Fibroblast of skin of left quadriceps (primary cell): ENCODE data around the gene CAPN15.

Experiments used
- DNase-seq, 2 experiments: peaks; one replicate each; pipeline ENCODE4 v3.0.0-alpha.2; 2013; ENCODE audit warnings: low read depth in 2 of 2

The CAPN15 gene

GRCh38 chr16:577796-578195 lies 50.3 kb downstream of the CAPN15 start:
- no peak for DNase-seq

DNA sequence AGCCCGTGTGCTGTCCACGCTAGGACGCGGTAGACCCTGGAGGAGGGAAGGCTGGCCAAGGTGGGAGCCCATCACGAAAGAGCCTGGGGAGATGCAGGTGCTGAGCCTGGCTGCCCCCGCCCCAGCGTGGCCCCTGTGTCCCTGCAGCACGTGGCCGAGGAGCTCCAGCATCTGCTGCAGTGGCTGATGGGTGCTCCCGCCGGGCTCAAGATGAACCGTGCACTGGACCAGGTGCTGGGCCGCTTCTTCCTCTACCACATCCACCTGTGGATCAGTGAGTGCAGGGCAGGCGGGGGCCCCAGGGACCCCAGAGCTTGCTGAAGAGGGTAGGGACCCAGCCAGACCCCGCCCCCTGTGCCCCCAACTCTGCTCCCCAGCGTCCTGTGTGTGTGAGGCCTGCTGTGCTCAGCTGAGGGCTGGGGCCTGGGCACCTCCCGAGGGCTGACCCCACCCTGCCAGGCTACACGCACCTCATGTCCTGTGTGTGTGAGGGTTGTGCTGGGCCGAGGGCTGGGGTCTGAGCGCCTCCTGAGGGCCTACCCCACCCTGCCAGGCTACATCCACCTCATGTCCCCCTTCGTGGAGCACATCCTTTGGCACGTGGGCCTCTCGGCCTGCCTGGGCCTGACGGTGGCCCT lies 50.8 kb downstream of the CAPN15 start:
- no peak for DNase-seq

GRCh38 chr16:578870-579405 lies 51.4 kb downstream of the CAPN15 start:
- DNase-seq: peak in 1 of 2 experiments; percentile 35

DNA sequence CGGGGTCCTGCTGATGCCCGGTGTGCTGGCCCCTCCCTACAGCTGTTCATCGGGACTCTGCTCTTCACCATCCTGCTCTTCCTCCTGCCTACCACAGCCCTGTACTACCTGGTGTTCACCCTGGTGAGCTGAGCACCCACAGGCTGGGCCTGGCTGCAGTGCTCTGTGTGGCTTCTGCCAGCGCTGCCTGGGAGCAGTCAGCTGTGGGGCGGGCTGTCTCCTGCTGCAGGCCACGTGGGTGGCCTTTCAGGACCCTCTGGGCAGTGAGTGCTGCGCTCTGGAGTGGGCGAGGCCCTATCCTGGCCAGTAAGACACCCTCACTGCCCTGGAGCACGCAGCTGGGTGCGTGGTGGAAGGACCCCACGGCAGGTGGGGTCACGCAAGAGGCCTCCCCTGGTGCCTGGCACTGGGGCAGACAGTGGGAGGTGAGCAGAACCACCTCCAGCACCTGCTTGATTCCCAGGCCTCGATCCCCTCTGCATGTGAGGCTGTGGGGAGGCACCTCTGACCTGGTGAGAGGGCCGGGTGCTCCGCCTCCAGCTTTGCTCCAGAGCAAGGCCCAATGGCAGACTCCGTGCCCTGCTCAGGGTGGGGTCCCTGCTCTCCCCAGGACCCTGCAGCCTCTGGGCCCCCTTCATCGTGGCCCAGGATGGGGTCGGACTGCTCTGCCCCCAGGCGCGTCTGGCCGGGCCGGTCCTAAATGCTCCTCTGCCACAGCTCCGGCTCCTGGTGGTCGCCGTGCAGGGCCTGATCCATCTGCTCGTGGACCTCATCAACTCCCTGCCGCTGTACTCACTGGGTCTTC lies 52.8 kb downstream of the CAPN15 start:
- no peak for DNase-seq

GRCh38 chr16:580946-581498 lies 53.5 kb downstream of the CAPN15 start:
- no peak for DNase-seq

DNA sequence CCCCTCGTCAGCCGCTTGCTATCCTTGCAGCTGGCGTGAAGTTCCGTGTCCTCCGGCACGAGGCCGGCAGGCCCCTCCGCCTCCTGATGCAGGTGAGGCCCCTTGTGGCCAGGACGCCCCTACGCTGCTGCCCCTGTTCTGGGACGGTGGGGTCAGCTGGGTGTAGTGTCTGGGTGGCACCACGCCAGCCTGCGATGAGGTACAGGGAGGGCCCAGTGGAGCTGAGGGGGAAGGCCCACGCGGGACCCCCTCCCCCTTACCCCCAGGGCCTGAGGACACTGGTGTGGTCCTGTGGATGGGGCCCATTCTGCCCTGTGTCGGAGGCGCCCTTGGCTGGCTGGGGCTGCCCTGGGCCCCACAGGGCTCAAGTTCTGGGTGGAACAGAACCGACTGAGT lies 54.7 kb downstream of the CAPN15 start:
- DNase-seq: no peak

DNA sequence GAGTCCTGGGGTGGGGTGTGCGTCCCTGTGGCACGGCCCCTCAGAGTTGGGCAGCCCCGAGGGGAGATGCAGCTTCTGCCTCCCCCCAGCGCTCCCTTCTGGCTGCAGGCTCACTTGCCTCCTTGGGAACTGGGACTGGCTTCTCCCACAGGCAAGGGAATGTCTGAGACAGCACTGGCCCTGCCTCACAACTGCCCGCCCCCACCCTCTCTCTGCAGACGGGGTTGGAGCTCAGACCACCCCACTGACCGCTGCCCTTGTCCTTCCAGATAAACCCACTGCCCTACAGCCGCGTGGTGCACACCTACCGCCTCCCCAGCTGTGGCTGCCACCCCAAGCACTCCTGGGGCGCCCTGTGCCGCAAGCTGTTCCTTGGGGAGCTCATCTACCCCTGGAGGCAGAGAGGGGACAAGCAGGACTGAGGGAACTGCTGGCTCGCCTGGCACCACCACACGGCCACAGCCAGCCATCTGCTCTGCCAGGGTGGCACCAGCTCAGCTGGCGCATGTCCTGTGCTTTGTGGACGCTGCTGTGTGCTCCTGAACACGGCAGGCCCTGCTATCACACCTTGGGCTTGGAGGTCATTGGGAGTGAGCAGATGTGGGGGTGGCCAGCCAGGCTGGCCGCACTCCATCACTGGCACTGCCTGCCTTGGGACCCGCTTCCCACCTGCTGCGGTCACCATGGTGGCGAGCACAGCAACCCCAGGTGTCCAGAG lies 55.3 kb downstream of the CAPN15 start:
- DNase-seq: no peak

- no peak for DNase-seq
Measured at GRCh38 chr16:583470-583814, 55.9 kb downstream of the CAPN15 start.

GRCh38 chr16:583815-584591 lies 56.5 kb downstream of the CAPN15 start:
- no peak for DNase-seq

DNA sequence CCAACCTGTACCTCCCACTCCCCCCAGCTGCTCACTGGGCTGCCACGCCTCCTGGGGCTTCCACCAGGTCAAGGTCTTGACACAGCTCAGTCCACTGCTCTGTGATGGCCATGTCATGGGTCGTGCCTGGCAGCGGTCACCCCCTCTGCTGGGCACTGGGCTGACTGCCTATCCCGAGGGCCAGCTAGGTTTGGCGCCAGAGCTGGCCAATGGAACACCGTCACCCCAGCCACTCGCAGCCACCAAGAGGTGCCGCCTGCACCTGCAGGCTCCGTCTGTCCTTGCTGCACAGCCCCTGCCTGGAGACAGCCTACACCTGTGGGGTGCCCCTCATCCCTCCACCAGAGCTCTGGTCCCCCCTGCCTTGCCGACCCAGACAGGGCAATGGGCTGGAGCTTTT lies 57.8 kb downstream of the CAPN15 start:
- DNase-seq: no peak

- DNase-seq: no peak
Measured at GRCh38 chr16:586047-586644, 58.6 kb downstream of the CAPN15 start.

DNA sequence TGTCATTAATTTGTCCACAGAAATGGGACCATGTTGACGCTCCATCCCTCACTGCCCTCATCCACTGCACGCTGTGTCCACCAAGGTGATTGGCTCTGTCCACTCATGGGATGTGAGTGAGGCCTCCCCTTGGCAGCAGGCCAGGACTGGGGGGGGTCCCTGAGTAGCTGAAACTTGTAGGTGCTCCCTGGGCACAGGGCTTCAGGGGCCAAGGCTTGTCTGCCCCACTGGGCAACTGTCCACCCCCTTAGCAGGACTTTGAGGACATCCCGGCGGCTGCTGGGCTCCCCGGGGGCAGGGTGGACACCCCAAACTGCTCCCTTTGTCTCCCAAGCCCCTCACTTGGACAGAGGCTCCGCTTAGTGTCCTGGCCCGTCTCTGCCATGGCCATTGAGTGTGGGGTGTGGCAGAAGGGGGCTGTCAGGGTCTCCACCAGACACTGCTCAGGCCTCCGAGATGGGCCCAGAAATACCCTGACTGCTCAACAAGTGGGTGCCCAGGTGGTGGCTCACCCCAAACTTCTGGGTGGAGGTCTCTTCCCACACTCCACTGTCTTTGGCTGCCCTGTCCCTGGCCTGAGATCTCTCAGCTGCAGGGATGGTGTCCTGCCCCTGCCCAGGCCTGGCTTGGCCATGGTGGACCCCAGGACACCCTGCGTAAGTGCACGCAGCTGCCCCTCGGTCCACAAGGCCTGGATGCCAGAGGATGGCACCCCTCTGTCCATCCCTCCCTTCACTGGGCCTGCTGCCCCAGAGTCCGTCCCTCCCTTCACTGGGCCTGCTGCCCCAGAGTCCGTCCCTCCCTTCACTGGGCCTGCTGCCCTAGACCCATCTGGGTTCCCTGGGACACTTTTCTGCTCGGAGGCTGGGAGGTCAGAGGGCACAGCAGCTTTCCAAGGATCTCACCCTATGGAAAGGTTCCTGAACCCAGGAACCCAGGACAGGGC lies 59.4 kb downstream of the CAPN15 start:
- no peak for DNase-seq

GRCh38 chr16:588639-588888 lies 61.1 kb downstream of the CAPN15 start:
- DNase-seq: no peak

DNA sequence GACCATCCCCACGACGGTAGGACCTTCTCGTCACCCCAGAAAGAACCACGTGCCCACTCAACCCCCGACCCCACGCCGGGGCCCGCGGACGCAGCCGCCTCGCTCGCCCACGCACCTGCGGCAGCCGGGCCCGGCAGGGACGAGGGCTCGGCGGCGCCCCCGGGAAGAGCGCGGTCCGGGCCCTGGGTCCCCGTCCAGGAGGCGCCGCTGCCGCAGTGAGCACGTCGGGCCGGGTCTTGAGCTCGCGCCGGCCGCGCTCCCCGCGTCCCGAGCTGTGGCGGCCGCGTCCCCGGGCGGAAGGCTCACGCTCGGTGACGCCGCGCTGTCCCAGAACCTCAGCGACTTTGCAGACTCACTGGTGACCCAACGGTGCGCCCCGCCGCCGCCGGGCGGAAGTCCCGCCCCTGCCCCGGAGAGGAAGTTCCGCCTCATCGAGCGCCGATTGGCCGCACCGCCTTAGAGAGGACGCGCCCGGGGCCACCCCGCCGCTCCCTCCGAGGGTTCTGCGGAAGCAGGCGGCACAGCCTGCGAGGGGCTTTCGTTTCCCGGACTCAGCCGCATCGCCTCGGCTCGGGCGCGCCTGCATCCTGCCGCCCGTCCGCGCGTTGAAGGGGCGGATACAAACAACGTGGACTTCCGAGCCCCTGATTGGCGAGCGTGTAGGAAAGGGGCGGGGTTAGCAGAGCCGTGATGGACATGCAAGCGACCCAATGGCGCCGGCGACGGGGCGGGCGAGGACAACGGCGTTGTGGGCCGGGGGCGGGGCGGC lies 61.6 kb downstream of the CAPN15 start:
- peak; percentile 89 to 90 for DNase-seq

- peak; percentile 94 for DNase-seq
Measured at GRCh38 chr16:589658-590187, 62.2 kb downstream of the CAPN15 start, which contains the start of gene RAB40C. Gene RAB40C, plus strand, starts transcription at chr16:590066. Its CDS starts 226 bp downstream, at chr16:590292.

GRCh38 chr16:590188-590814 lies 62.8 kb downstream of the CAPN15 start:
- DNase-seq: no peak

DNA sequence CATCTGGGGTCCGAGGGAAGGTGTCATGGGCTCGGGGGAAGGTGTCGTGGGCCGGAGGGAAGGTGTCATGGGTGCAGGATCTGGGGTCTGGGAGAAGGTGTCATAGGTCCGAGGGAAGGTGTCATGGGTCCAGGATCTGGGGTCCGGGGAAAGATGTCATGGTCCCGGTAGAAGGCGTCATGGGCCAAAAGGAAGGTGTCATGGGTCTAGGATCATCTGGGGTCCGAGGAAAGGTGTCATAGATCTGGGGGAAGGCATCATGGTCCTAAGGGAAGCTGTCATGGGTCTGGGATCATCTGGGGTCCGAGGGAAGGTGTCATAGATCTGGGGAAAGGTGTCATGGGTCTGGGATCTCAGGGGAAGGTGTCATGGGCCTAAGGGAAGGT lies 63.3 kb downstream of the CAPN15 start:
- no peak for DNase-seq

DNA sequence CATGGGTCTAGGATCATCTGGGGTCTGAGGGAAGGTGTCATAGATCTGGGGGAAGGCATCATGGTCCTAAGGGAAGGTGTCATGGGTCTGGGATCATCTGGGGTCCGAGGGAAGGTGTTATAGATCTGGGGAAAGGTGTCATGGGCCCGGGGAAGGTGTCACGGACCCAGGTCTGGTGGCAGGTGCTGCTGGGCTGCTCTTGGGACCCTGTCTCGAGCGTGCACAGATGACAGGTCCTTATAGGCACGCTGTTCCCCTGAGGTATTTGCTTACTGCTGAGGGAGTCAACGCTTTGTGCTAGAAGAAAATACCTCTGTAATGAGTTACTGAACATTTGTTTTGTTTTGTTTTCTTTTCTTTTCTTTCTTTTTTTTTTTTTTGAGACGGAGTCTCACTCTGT lies 63.7 kb downstream of the CAPN15 start:
- DNase-seq: no peak
